NCI-H748 (cell line): Measurements from ENCODE around the gene ABI1.

Experiments used
- DNase-seq: peaks from one replicate; lab custom pipeline; 2025; ENCODE audit not compliant: unreplicated experiment; lab: John Stamatoyannopoulos, UW

ABI1 gene

DNA sequence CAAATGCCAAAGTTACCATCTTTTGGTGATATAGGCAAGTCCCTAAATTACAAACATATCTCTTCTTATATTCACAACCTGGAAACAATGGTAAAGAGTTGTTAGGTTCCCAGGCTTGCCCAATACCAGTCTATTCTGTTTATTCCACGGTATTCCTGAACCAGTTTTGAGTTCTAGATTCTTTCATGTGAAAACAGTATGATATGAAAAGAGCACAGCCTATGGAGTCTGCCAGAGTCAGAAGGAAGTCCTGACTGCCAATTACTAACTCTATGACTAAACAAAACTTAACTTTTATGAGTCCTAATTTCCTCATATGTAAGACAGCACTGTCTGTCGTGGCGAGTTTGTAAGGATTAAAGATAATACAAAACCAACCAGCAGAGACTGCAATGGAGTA is 5.6 kb downstream of the ABI1 start:
- no peak for DNase-seq

DNA sequence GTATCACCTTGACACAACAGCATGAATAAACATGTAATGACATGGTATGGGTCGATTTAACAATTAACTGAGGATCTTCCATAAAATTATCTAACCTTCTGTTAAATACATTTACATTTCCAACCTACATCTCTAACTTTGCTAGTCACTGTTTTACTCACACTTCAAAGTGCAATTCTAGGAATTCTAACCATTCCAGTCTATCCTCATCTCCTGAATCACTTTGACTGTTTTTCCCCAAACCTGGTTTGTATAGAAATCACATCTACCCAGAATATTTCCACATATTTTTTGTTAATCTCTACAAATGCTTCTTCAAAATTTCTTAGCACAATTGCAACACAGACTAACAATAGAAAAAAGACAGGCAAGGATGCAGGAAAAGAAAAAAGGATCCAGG is 6.2 kb downstream of the ABI1 start:
- no peak for DNase-seq

DNA sequence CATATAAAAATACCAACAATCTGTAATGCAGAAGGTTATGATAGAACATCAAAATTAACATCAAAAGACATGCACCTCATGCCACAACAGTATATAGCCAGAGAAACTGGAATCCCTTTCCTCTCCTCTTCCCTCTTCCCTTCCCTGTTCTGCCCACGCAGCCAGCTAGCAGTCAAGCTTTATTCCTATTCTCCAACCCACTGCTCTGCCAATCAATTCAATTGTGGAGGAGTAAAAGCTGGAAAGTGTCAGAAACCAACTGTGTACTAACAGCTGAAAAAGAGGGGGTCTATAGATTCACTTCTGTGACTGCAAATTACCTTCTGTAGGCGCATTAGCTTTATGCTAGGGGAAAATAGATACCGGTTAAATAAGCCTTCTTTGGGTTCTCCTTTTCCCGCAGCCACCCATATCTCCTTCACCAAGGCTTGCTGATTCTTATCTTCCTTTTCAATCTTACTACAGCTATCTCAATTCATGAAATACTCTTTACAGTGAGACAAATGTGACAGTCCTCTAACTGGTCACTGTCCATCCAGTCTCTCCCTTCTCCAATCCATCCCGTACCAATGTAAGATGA is 16.3 kb downstream of the ABI1 start:
- DNase-seq = no peak

DNA sequence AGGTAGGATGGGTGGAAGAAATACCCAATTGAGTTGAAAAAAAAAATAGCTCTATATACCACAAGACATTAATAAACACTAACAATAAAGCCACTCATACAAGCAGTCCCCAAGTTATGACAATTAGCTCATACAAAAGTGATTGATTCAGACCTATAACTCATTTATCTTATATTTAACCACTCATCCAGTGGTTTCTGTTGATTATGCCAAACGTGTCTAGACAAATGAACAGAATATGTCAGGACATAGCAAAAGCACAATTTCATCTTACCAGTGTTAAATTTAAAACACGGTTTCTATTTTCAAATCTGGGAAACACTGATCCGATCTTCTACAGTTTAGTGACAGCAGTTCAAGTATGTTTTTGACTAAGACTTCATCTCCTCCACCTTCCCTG is 17.0 kb downstream of the ABI1 start:
- no peak for DNase-seq

DNA sequence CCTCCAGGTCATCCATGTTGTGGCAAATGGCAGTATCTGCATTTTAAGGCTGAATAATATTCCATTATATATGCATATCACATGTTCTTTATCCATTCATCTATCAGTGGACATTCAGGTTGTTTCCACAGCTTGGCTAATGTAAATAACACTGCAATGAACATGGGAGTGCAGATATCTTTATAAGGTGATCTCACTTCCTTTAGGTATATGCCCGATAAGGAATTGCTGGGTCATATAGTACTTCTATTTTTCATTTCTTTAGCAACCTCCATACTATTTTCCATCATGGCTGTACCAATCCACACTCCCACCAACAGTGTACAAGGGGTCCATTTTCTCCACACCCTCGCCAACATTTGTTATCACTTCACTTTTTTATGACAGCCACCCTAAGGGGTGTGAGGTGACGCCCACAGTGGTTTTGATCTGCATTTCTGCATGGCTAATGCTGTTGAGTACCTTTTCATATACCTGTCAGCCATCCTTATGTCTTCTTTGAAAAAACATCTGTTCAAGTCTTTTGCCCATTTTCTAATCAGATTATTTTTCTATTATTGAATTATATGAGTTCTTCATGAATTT is 18.9 kb downstream of the ABI1 start:
- DNase-seq = no peak

DNA sequence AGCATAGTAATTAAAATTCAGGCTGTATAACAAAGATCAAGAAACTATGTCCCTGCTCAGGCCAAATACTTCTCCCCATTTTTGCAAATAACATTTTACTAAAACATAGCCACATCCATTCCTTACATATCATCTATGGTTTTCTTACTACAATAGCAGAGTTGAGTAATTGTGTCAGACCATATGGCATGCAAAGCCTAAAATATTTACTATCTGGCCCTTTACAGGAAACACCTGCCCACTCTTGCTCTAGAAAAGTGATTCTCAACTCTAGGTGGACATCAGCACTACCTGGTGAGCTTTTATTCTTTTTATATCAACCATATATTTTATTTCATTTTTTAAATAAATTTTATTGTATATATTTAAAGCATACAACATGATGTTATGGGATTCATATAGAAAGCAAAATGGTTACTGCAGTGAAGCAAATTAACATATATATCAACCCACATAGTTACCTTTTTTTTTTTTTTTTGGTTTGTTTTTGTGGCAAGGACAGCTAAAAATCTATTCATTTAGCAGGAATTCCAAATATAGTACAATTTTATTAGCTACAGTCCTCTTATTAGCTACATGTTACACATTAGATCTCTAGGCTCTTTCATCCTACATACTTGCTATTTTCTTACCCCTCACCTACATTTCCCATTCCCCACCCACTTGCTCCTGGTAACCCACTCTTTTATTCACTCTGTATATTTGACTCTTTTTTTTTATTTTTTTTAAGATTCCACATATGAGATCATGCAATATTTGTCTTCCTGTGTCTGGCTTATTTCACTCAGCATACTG is 19.6 kb downstream of the ABI1 start:
- DNase-seq = peak; percentile 5

DNA sequence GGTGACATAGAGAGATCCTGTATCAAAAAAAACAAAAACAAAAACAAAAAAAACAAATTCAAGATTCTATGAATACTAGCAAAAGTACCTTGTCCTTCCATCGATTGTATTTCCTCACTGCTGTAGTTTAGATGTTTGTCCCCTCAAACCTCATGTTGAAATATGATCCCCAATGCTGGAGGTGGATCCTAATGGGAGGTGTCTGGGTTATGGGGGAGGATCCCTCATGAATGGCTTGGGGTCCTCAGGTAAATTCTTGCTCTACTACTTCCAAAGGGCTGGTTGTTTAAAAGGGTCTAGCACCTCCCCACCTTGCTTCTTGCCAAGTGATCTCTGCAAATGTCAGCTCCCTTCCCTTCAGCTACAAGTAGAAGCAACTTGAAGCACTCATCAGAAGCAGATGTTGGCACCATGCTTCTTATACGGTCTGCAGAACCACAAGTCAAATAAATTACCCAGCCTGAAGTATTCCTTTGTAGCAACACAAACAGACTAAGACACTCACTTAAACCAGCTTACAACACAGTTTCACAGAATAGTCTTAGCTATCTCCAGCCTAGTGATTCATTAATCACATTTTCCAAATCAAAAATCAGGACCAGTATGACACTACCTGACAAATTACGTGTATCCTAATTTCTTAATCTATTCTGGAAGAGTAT is 20.7 kb downstream of the ABI1 start:
- DNase-seq = no peak

DNA sequence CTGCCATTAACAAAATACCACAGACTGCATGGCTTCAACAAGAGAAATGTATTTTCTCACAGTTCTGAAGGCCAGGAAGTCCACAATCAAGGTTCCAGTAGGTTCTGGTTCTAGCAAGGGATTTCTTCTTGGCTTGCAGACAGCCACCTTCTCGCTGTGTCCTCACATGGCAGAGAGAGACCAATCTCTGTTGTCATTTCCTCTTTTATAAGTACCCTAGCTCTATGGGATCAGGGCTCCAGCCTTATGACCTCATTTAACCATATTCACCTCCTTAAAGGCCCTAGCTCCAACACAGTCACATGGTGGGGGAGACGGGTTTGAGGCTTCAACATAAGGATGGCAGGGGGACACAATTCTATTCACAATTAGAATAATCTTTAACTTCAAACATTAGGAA is 23.6 kb downstream of the ABI1 start:
- DNase-seq = no peak

DNA sequence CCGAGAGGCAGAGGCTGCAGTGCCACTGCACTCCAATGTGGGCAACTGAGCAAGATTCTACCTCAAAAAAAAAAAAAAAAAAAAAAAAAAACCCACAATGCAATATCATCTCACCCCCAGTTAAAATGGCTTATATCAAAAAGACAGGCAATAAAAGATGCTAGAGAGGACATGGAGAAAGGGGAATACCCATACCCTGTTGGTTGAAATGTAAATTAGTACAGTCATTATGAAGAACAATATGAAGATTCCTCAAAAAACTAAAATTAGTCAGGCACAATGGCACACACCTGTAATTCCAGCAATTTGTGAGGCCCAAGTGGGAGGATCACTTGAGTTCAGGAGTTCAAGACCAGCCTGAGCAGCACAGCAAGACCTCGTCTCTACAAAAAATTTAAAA is 25.7 kb downstream of the ABI1 start:
- DNase-seq = no peak

DNA sequence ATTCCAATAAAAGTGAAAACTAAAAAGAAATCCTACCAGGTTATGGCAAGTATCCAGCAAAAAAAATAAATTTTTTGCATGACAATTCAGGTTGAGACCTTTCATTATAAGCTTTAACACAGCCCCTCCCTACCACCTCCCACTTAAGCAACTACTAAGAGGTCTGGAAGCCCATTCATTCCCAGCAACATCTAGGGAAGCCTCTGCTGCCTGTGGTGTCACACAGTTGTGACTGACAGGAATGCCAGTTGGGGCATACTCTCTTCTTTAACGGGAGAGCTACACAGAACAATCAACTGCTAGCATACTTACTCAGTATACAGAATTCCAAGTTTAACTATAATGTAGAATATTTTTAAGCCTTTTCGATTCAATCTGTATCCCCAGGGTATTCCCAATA is 27.8 kb downstream of the ABI1 start:
- DNase-seq = no peak

DNA sequence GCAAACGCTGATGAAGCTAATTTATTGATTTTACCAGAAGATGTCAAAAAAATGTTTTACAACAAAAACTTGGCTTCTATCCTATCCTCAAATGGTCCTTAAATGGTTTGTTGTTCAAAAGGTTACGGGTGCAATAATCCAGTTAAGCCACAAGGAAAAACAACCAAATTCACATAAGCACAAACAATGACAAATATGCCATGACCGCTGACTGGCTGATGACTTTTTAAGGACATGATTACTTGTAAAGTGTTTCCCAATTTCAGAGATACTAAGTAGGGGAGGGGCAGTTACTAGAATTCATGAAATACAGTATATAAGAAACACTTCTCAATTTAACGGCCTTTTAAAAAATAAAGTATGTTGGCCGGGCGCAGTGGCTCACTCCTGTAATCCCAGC is 28.8 kb downstream of the ABI1 start:
- no peak for DNase-seq

DNA sequence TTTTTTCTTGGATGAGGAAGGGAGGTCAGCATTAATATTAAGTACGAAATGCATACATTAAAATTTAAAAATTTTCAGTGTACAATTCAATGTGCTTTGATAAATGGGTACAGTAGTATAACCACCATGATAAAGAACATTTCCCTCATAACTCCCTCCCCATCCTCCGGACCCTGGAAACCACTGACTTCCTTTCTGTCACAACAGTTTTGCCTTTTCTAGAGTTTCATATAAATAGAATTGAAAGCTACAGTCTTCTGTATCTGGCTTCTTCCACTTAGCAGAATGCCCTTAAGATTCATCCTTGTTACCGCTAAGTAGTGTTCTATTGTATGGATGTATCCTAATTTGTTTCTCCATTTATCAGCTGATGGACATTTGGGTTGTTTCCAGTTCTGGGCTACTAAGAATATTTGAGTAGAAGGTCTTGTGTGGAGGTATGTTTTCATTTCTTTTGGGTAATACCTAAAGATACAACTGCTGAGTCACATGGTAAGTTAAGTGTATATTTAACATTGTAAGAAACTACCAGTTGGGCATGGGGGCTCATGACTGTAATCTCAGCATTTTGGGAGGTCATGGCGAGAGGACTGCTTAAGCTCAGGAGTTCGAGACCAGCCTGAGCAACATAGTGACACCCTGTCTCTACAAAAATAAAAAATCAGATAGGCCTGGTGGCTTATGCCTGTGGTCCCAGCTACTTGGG is 30.8 kb downstream of the ABI1 start:
- no peak for DNase-seq

DNA sequence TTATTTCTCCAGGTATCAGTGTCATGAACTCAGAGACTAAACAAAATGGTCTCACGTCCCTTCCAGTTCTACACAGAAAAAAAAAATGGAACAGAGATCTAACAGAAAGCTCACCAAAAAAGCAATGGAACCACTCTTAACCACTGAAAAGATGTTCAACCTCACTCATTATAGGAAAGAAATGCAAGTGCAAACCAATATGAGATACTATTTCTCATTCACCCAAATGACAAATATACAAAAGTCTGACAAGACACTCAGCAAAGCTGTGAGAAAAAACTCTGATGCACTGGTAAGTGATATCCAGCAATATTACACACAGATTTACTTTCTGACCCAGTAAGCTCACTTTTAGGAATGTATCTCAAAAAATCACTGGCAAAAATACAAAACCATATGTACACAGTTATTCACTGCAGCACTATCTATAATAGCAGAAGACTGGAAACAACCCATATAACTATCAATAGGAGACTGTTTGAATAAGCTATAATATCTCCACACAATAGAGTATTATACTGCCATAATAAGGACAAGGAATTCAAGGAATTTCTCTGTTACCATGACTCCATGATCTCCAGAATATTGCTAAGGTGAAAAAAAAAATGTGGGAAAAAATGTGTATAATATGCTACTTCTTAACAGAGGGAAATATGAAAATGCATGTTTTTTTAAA is 36.6 kb downstream of the ABI1 start:
- DNase-seq = no peak

DNA sequence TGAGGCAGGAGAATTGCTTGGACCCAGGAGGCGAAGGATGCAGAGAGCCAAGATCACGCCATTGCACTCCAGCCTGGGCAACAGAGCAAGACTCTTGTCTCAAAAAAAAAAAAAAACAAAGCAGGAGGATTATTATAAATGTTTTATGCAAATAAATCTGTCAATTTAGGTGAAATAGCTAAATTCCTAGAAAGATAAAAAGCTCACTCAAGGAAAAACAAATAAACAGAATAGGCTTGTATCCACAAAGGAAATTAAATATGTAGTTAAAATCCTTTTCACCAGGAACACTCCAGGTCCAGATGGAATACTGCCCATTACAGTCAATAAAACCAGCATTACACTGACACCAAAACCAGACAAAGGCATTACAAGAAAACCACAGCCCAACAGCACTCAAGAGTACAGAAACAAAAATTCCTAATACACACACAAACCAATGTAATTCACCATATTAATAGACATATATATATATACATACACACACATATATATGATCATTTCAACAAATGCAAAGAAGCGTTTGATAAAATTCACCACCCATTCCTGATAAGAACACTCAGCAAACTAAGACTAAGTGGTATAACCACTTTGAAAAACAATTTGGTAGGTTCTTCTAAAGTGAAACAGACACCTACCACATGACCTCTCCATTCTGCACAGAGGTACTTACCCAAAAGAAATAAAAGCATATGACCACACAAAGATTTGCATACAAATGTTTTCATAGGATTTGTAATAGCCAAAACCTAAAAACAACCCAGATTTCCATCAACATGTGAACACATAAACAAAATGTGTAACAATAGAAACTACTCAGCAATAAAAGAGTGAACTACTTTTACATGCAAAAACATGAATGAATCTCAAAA is 38.8 kb downstream of the ABI1 start:
- no peak for DNase-seq

DNA sequence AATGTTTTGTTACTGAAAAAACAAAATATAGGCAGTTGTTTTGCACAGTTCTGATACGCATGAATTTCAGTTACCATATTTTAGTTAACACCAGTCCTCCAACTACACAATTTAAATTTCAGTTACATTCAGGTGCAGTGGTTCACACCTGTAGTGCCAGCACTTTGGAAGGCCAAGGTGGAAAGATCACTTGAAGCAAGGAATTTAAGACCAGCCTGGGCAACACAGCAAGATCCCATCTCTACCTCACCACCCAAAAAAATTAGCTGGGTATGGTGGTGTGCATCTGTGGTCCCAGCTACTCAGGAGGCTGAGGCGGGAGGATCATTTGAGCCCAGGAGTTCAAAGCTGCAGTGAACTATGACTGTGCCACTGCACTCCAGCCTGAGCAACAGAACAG is 45.3 kb downstream of the ABI1 start:
- no peak for DNase-seq

DNA sequence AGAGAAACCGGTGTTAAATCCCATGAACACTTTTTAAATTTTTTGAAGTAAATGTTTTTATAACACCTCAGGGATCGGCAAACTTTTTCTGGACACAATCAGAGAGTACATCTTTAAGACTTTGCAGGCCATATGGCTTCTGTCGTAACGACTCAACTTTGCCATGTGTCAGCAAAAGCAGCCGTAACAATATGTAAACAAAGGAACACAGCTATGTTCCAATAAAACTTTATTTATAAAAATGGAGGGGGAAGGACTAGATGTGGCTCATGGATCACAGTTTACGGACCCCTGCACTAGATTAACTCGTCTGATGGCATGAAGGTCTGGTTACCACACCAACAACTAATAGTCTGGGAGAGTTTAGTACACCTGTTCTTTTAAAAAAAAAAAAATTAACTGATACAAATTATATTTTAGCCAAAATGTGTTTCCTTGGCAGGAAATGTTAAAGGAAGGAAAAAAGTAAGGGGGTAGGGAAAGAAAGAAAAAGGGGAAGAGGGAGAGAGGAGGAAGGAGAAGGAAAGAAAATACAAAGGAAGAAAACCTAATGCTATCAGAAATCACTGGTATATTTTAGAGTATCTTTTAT is 50.2 kb downstream of the ABI1 start:
- no peak for DNase-seq

DNA sequence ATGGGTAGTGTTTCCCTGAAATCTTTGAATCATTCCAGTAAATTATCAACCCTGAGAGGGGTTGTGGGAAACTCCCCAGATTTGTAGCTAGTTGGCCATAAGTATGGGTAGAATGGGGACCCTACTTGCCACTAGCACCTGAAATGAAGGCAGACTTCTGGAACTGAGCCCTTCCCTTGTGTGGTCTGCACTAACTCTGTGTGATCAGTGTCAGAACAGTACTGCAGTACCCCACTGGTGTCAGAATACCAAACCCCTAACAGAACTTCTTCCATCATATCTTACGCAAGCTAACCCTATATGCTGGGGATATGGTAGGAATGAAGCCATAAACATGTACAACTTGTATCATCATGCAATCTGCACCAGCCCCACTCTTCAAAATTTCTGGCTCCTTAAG is 50.8 kb downstream of the ABI1 start:
- no peak for DNase-seq

DNA sequence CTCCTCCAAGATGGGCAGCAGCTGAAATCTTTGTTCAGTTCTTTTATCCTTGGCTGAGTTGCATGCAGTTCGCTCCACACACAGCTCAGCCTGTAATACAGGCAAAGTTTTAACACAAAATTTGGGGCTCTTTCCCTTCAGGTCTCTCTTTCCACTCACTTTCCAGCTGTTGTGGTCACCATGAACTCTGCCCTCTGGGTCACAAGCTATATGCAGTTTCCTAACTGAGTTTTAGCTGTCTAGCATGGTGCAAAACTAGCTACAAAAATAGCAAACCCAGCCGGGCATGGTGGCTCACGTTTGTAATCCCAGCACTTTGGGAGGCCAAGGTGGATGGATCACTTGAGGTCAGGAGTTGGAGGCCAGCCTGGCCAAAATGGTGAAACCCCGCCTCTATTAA is 53.2 kb downstream of the ABI1 start:
- DNase-seq = no peak

DNA sequence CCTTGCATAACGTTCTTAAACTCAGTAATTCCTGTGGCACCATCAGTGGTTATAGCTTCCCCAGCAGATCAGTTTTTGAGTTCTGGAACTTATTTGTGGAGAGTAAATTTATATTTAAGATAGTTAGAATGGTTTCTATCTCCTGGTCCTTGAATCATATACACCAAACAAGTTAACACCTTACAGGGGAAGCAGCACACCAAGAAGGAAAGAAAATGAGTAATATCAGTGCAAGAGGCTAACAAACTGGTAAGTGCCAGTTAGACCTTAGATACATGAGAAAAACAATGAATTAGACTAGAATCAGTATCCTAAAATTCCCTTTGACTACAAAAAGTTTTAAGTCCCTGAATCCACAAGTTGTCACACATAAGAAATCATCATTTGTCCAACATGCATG is 54.2 kb downstream of the ABI1 start:
- DNase-seq = no peak
